K562 (cell line): ENCODE data around the gene C21orf58. TPM values are rescaled to one million over a fixed set of nuclear protein-coding genes. Genes with fewer than 3 reads are reported as not detected.
A peak's percentile ranks its signal among the peaks of the same experiment; 100 is the strongest.

ENCODE experiments used
- PHTF2 ChIP-seq: fragments of 250-450 bp; sonication (Bioruptor Pico); IDR thresholded peaks from 2 replicates; pipeline ENCODE4 v1.5.0; 2021; ENCODE audit warnings: mild to moderate bottlenecking
- PYGO2 ChIP-seq: fragments of 450-650 bp; IDR thresholded peaks from 2 replicates; pipeline ENCODE4 v1.6.1; 2016; ENCODE audit warnings: mild to moderate bottlenecking, missing genetic modification characterization, moderate library complexity, missing compliant biosample characterization
- RB1 ChIP-seq: fragments of 450-650 bp; IDR thresholded peaks from 2 replicates; pipeline ENCODE4 v1.6.1; 2017; ENCODE audit warnings: low read depth, mild to moderate bottlenecking
- SAP30 ChIP-seq: fragments of 200-600 bp; sonication (generic); IDR thresholded peaks from 2 replicates; pipeline ENCODE4 v1.6.1; 2012; ENCODE audit warnings: borderline replicate concordance, low read depth, mild to moderate bottlenecking, moderate library complexity, low read length, control low read depth, inconsistent platforms; ENCODE audit not compliant: insufficient read depth, poor library complexity, severe bottlenecking
- TCF7 ChIP-seq: sonication (generic); IDR thresholded peaks from 2 replicates; pipeline ENCODE4 v1.6.1; 2016; ENCODE audit warnings: antibody characterized with exemption, borderline replicate concordance
- ZNF589 ChIP-seq: fragments of 200-800 bp; sonication (Bioruptor generic); IDR thresholded peaks from 2 replicates; pipeline ENCODE4 v1.6.1; 2016; ENCODE audit warnings: low read depth, missing genetic modification characterization, missing compliant biosample characterization
- polyA plus RNA-seq, 8 experiments: library from polyadenylated mRNA; depleted of rRNA in 4 of 8; stranded (reverse) in 5 of 8; unstranded in 3 of 8; fragments of >200 nt; fragmentation: Nextera tagmentation in 2 of 8; fragmentation: Illumina TruSeq in 1 of 8; extraction: Ambion mirVana in 2 of 8; extraction: Trizol in 1 of 8; gene quantifications; 2 replicates each; pipeline versions ENCODE4 v1.2.1 to v1.2.3, GENCODE V29; 2011 to 2014; ENCODE audit warnings: inconsistent platforms in 1 of 8, missing spikeins in 1 of 8
- total RNA-seq, 7 experiments: library from RNA; depleted of rRNA in 6 of 7; stranded (reverse); fragments of >200 nt in 6 of 7; fragmentation: Illumina TruSeq in 2 of 7; extraction: Trizol in 2 of 7; gene quantifications; 2 replicates each; pipeline versions ENCODE4 v1.2.1 to v1.2.3, GENCODE V29; 2011 to 2021; ENCODE audit warnings: low replicate concordance in 1 of 7
- TF ChIP-seq, protein P1 (sequence below), 2 experiments: fragments of 450-650 bp in 1 of 2; sonication (generic) in 1 of 2; formaldehyde crosslinking in 1 of 2; IDR thresholded peaks; 2 replicates each; pipeline versions ENCODE4 v1.7.1 to v1.9.0; 2016 to 2022; ENCODE audit warnings: inconsistent platforms in 1 of 2, mild to moderate bottlenecking in 1 of 2, missing genetic modification reagents in 1 of 2
- TF ChIP-seq, protein P2 (sequence below), 2 experiments: fragments of 200-800 bp in 1 of 2; sonication (Bioruptor generic) in 1 of 2; sonication (generic) in 1 of 2; formaldehyde crosslinking in 1 of 2; IDR thresholded peaks in 1 of 2; conservative IDR thresholded peaks in 1 of 2; 2 replicates each; pipeline versions ENCODE4 v1.5.0 to v1.6.1; 2016 to 2020; ENCODE audit warnings: missing compliant biosample characterization in 1 of 2, missing genetic modification characterization in 1 of 2, missing genetic modification reagents in 1 of 2
- TF ChIP-seq, protein P3 (sequence below): fragments of 250-450 bp; sonication (Bioruptor Pico); IDR thresholded peaks from 2 replicates; pipeline ENCODE4 v1.4.0; 2020

Gene C21orf58
- total and polyA plus RNA-seq, 9 of the 15 experiments (the other 6 are each of a cell fraction or from before 2014, with no cell fraction given) = 1.2 to 30.5 (median 12.4) TPM

DNA sequence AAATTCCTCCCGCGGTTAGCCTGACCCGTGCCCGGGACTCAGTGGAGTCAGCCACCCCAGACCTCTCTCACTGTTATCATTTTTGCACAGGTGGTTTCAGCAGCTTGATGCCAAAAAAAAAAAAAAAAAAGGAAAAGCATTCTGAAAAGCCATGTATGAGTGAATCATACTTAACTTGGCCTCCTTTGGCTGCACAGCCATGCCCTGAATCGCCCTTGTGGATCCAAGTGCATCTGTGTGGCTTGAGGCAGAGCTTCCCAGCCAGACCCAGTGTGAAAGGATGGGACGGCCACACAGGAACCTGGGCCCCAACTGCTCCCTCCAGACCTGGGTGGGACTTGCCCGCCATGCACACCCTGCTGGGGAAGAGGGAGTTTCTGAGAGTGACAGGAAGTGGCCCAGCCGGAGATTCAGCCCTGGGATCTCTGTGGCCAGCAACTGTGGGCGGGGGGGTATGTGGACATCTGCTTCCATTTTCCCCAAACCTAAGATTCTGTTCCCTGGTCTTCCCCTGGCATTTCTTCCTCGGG, 29.0 kb downstream of the C21orf58 start (continued):
- TF ChIP-seq, protein P1, sequence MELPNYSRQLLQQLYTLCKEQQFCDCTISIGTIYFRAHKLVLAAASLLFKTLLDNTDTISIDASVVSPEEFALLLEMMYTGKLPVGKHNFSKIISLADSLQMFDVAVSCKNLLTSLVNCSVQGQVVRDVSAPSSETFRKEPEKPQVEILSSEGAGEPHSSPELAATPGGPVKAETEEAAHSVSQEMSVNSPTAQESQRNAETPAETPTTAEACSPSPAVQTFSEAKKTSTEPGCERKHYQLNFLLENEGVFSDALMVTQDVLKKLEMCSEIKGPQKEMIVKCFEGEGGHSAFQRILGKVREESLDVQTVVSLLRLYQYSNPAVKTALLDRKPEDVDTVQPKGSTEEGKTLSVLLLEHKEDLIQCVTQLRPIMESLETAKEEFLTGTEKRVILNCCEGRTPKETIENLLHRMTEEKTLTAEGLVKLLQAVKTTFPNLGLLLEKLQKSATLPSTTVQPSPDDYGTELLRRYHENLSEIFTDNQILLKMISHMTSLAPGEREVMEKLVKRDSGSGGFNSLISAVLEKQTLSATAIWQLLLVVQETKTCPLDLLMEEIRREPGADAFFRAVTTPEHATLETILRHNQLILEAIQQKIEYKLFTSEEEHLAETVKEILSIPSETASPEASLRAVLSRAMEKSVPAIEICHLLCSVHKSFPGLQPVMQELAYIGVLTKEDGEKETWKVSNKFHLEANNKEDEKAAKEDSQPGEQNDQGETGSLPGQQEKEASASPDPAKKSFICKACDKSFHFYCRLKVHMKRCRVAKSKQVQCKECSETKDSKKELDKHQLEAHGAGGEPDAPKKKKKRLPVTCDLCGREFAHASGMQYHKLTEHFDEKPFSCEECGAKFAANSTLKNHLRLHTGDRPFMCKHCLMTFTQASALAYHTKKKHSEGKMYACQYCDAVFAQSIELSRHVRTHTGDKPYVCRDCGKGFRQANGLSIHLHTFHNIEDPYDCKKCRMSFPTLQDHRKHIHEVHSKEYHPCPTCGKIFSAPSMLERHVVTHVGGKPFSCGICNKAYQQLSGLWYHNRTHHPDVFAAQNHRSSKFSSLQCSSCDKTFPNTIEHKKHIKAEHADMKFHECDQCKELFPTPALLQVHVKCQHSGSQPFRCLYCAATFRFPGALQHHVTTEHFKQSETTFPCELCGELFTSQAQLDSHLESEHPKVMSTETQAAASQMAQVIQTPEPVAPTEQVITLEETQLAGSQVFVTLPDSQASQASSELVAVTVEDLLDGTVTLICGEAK (IDR thresholded peaks at IDR 0.05) = peak; percentile 71
- TF ChIP-seq, protein P1 (CRISPR knock-in tag; IDR thresholded peaks at IDR 0.05) = no peak
- TF ChIP-seq RB1 (no peak), PHTF2 (no peak), PYGO2 (tag) (no peak), SAP30 (no peak), TCF7 (no peak), ZNF589 (no peak)
- TF ChIP-seq, protein P2, sequence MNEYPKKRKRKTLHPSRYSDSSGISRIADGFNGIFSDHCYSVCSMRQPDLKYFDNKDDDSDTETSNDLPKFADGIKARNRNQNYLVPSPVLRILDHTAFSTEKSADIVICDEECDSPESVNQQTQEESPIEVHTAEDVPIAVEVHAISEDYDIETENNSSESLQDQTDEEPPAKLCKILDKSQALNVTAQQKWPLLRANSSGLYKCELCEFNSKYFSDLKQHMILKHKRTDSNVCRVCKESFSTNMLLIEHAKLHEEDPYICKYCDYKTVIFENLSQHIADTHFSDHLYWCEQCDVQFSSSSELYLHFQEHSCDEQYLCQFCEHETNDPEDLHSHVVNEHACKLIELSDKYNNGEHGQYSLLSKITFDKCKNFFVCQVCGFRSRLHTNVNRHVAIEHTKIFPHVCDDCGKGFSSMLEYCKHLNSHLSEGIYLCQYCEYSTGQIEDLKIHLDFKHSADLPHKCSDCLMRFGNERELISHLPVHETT (CRISPR knock-in tag; conservative IDR thresholded peaks at IDR 0.05 in 1 of 2, IDR thresholded peaks at IDR 0.05 in 1 of 2) = no peak
- TF ChIP-seq, protein P3, sequence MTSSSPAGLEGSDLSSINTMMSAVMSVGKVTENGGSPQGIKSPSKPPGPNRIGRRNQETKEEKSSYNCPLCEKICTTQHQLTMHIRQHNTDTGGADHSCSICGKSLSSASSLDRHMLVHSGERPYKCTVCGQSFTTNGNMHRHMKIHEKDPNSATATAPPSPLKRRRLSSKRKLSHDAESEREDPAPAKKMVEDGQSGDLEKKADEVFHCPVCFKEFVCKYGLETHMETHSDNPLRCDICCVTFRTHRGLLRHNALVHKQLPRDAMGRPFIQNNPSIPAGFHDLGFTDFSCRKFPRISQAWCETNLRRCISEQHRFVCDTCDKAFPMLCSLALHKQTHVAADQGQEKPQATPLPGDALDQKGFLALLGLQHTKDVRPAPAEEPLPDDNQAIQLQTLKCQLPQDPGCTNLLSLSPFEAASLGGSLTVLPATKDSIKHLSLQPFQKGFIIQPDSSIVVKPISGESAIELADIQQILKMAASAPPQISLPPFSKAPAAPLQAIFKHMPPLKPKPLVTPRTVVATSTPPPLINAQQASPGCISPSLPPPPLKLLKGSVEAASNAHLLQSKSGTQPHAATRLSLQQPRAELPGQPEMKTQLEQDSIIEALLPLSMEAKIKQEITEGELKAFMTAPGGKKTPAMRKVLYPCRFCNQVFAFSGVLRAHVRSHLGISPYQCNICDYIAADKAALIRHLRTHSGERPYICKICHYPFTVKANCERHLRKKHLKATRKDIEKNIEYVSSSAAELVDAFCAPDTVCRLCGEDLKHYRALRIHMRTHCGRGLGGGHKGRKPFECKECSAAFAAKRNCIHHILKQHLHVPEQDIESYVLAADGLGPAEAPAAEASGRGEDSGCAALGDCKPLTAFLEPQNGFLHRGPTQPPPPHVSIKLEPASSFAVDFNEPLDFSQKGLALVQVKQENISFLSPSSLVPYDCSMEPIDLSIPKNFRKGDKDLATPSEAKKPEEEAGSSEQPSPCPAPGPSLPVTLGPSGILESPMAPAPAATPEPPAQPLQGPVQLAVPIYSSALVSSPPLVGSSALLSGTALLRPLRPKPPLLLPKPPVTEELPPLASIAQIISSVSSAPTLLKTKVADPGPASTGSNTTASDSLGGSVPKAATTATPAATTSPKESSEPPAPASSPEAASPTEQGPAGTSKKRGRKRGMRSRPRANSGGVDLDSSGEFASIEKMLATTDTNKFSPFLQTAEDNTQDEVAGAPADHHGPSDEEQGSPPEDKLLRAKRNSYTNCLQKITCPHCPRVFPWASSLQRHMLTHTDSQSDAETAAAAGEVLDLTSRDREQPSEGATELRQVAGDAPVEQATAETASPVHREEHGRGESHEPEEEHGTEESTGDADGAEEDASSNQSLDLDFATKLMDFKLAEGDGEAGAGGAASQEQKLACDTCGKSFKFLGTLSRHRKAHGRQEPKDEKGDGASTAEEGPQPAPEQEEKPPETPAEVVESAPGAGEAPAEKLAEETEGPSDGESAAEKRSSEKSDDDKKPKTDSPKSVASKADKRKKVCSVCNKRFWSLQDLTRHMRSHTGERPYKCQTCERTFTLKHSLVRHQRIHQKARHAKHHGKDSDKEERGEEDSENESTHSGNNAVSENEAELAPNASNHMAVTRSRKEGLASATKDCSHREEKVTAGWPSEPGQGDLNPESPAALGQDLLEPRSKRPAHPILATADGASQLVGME = no peak
